Subcutaneous abdominal adipose tissue (tissue), 5 donors: ENCODE measurements around the gene ITGA8.

ENCODE experiments used
- H3K27ac ChIP-seq: one replicate; pipeline ENCODE4 v1.7.0; 2013; ENCODE audit warnings: low read depth, mild to moderate bottlenecking, inconsistent platforms, low read length, moderate library complexity
- H3K27me3 ChIP-seq, 5 donors: one replicate each; pipeline ENCODE4 v1.7.0; 2013; ENCODE audit warnings: low read length in 5 of 5, inconsistent platforms in 1 of 5; ENCODE audit not compliant: control insufficient read depth in 5 of 5, insufficient read depth in 4 of 5
- H3K36me3 ChIP-seq, 5 donors: one replicate each; pipeline ENCODE4 v1.7.0; 2013; ENCODE audit warnings: low read length in 5 of 5; ENCODE audit not compliant: control insufficient read depth in 5 of 5, insufficient read depth in 5 of 5
- H3K4me1 ChIP-seq, 5 donors: one replicate each; pipeline ENCODE4 v1.7.0; 2013; ENCODE audit warnings: low read length in 5 of 5, mild to moderate bottlenecking in 3 of 5, moderate library complexity in 1 of 5; ENCODE audit not compliant: control insufficient read depth in 5 of 5, insufficient read depth in 5 of 5
- H3K4me3 ChIP-seq, 5 donors: one replicate each; pipeline ENCODE4 v1.7.0; 2013; ENCODE audit warnings: low read length in 5 of 5, low read depth in 1 of 5
- H3K9ac ChIP-seq, 5 donors: one replicate each; pipeline ENCODE4 v1.7.0; 2013; ENCODE audit warnings: low read length in 5 of 5, mild to moderate bottlenecking in 4 of 5, moderate library complexity in 3 of 5
- H3K9me3 ChIP-seq, 5 donors: one replicate each; pipeline ENCODE4 v1.7.0; 2013; ENCODE audit warnings: low read length in 5 of 5; ENCODE audit not compliant: control insufficient read depth in 5 of 5
- donor health status: healthy.
- donor health status: healthy.
- donor health status: healthy.
- donor health status: healthy.
- donor health status: healthy.

The ITGA8 gene

GRCh38 chr10:15630353-15630752 lies 89.4 kb downstream of the ITGA8 start:
- Histone ChIP-seq H3K4me1 (peaks cover 0 to 9% (median 1%) of the 10 kb centered on the region in 5 donors), H3K4me3 (no peak overlapping the region), H3K27ac (no peak overlapping the region), H3K9ac (no peak overlapping the region), H3K36me3 (no peaks in the 10 kb centered on the region), H3K27me3 (no peaks in the 10 kb centered on the region), H3K9me3 (no peaks in the 10 kb centered on the region)

DNA sequence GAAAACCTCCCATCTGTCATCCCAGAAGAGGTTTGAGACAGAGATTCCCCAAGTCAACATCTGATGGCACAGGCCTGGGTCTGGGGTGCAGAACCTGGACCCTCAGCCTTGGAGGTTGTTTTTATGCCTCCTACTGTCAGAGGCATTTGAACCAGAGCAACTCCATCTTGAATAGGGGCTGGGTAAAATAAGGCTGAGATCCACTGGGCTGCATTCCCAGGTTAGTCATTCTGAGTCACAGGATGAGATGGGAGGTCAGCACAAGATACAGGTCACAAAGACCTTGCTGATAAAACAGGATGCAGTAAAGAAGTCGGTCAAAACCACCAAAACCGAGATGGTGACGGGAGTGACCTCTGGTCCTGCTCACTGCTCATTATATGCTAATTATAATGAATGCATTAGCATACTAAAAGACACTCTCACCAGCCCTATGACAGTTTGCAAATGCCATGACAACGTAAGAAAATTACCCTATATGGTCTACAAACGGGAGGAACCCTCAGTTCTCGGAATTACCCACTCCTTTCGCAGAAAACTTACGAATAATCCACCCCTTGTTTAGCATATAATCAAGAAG lies 92.0 kb downstream of the ITGA8 start:
- Histone ChIP-seq H3K36me3 (no peaks in the 10 kb centered on the region), H3K4me3 (no peak overlapping the region), H3K9me3 (no peaks in the 10 kb centered on the region), H3K27ac (no peak overlapping the region), H3K4me1 (peaks cover 1 to 16% (median 12%) of the 10 kb centered on the region in 5 donors), H3K9ac (no peak overlapping the region), H3K27me3 (no peaks in the 10 kb centered on the region)

DNA sequence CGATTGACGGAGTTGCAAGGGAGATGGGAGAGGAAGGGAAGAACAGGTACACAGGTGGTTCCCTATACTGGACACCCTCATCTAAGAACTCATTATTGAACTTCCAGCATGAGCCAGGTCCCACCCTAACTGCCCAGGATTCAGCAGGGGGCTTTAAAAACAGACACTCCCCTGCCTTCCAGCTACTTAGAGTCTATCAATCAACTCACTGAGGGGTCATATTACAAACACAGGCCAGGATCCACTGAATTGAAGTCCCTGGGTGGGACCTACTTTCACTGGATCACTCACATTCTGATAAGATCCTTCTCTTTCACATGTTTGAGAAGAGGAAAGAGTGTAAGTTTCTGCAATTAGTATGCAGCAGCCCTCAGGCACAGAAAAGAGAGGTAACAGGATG lies 92.8 kb downstream of the ITGA8 start:
- Histone ChIP-seq H3K27me3 (no peaks in the 10 kb centered on the region), H3K9ac (no peak overlapping the region), H3K4me1 (peaks cover 1 to 16% (median 12%) of the 10 kb centered on the region in 5 donors), H3K27ac (no peak overlapping the region), H3K4me3 (no peak overlapping the region), H3K36me3 (no peaks in the 10 kb centered on the region), H3K9me3 (no peaks in the 10 kb centered on the region)

- H3K27ac ChIP-seq: no peak overlapping the region
These were observed 94.5 kb downstream of the ITGA8 start for GRCh38 chr10:15625261-15625660.

DNA sequence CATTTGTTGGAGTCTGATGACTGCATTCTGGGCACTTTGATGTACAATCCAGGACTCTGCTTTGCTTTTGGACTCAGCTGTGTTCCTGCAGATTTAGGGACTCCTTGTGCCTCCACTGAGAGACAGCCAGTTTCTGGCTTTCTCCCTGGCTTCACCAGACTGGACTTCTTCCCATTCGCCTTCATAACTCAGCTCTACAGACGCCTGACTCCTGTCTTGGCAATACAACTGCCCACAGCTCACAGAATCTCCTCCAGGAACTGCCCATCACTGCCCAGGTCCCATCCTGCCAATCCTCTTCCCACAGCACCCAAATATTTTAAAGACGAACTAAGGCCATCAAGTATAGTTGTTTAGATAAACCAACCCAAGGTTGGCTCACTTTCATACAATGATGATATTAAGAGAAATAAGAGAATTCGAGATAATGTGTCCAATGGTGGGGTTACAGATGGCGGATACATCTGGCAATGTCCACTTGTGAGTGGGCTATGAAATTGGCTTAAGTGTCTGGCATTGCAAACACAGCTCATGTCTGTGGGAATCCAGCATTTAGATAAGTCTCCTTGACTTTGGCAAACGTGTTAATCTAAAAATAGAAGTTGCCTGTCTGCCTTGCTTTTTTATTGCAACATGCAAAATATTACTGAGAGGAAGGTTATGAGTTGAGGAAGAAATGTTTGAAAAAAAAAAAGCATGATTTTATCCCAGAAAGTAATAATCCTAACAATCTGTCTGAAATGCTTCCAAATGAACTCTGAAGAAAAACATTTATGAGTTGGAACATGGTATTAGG lies 95.1 kb downstream of the ITGA8 start:
- no peaks in the 10 kb centered on the region for H3K36me3 ChIP-seq
- no peaks in the 10 kb centered on the region for H3K9me3 ChIP-seq
- no peak overlapping the region for H3K27ac ChIP-seq
- H3K4me3 ChIP-seq: no peak overlapping the region
- H3K9ac ChIP-seq: no peak overlapping the region
- peaks cover 3 to 16% (median 8%) of the 10 kb centered on the region in 5 donors for H3K4me1 ChIP-seq
- no peaks in the 10 kb centered on the region for H3K27me3 ChIP-seq

More at GRCh38 chr10:15625261-15625660, 94.5 kb downstream of the ITGA8 start:
- no peaks in the 10 kb centered on the region for H3K36me3 ChIP-seq
- no peaks in the 10 kb centered on the region for H3K9me3 ChIP-seq
- H3K27me3 ChIP-seq: no peaks in the 10 kb centered on the region
- H3K9ac ChIP-seq: no peak overlapping the region
- peak overlapping the region in 1 of 5 donors; percentile 1 for H3K4me3 ChIP-seq
- H3K4me1 ChIP-seq: peaks cover 3 to 16% (median 14%) of the 10 kb centered on the region in 5 donors

GRCh38 chr10:15620836-15621515 lies 98.7 kb downstream of the ITGA8 start:
- Histone ChIP-seq H3K27ac (no peak overlapping the region), H3K4me3 (no peak overlapping the region), H3K36me3 (no peaks in the 10 kb centered on the region), H3K27me3 (no peaks in the 10 kb centered on the region), H3K4me1 (peaks cover 3 to 16% (median 7%) of the 10 kb centered on the region in 5 donors), H3K9me3 (no peaks in the 10 kb centered on the region), H3K9ac (no peak overlapping the region)

DNA sequence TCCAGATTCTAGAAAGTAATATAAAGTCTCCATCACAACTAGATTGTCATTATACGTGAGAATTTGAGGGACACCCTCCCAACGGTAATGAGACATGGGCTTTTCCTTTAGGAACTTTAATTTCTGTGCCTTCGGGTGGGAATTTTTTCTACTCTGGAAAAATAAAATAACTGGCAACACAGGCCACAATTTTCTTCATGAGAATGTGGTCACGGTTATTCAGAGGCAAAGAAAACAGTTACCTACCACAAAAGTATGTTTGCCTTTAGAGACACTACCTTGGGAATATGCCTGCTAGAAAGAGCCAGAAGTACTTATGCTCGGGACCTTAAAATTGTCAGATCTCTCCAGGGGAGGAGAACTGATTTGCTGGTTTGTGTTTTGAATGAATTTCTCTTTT lies 99.4 kb downstream of the ITGA8 start:
- Histone ChIP-seq H3K27ac (no peak overlapping the region), H3K4me3 (no peak overlapping the region), H3K4me1 (peaks cover 2 to 16% (median 7%) of the 10 kb centered on the region in 5 donors), H3K9me3 (no peaks in the 10 kb centered on the region), H3K27me3 (no peaks in the 10 kb centered on the region), H3K9ac (no peak overlapping the region), H3K36me3 (no peaks in the 10 kb centered on the region)

DNA sequence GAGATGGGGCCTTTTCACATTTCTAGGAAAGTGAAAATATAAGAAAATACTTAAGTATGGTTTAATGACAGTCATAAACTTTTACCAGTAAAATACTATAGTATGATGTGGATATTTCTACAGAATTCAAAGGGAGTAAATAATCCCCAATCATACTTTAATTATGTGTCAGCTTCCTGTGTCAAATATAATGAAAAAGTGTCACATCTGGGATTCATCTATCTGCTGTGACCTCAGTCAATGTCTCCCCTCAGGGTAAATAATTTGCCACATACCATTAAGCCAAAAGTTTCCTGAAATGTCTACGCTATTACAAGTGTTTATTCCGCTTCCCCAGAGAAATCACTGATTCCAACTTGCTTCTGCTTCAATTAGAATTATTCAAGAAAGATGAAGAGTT lies 110.5 kb downstream of the ITGA8 start:
- Histone ChIP-seq H3K4me3 (no peak overlapping the region), H3K4me1 (peaks cover 0 to 18% (median 11%) of the 10 kb centered on the region in 5 donors), H3K27me3 (no peaks in the 10 kb centered on the region), H3K27ac (no peak overlapping the region), H3K9ac (no peak overlapping the region), H3K9me3 (no peaks in the 10 kb centered on the region), H3K36me3 (no peaks in the 10 kb centered on the region)

DNA sequence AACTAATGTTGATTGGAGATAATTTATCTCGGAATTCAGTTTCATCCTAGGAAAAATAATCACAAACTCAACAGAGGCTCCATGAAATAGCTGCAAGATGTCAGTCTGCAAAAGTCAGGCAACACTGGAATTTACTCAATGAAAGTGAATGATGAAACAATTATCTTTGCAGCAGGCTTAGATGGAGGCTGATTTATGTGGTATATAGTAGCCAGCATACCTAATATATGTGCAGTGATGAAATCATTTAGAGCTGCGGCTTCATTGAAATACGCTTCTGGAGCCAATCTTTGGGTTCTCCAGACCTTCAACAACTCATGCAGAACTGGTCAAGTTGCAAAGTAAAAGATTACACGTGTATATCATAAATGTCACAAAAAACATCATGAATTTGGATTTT lies 113.3 kb downstream of the ITGA8 start:
- no peak overlapping the region for H3K9ac ChIP-seq
- H3K27ac ChIP-seq: no peak overlapping the region
- no peak overlapping the region for H3K4me3 ChIP-seq
- H3K4me1 ChIP-seq: peaks cover 0 to 16% (median 10%) of the 10 kb centered on the region in 5 donors
- no peaks in the 10 kb centered on the region for H3K27me3 ChIP-seq
- H3K9me3 ChIP-seq: no peaks in the 10 kb centered on the region
- H3K36me3 ChIP-seq: no peaks in the 10 kb centered on the region
